Osteocyte (in vitro differentiated cells): Measurements from ENCODE around the gene PHOSPHO1. TPM values are rescaled to one million over a fixed set of nuclear protein-coding genes. Genes with fewer than 3 reads are reported as not detected.

Experiments
- DNase-seq: peaks from one replicate; pipeline ENCODE4 v3.0.0; 2021; ENCODE audit warnings: mixed read lengths; ENCODE audit not compliant: unreplicated experiment; ENCODE audit errors: extremely low spot score
- H3K27ac Mint-ChIP-seq: one replicate; pipeline ENCODE4 v1.8.0; 2021; ENCODE audit warnings: mild to moderate bottlenecking, mixed read lengths; ENCODE audit not compliant: unreplicated experiment
- H3K27me3 Mint-ChIP-seq: one replicate; pipeline ENCODE4 v1.8.0; 2021; ENCODE audit warnings: mixed read lengths; ENCODE audit not compliant: unreplicated experiment
- H3K36me3 Mint-ChIP-seq: one replicate; pipeline ENCODE4 v1.8.0; 2021; ENCODE audit warnings: mixed read lengths; ENCODE audit not compliant: unreplicated experiment
- H3K4me1 Mint-ChIP-seq: one replicate; pipeline ENCODE4 v1.8.0; 2021; ENCODE audit warnings: mixed read lengths; ENCODE audit not compliant: unreplicated experiment
- H3K4me3 Mint-ChIP-seq: one replicate; pipeline ENCODE4 v1.8.0; 2021; ENCODE audit warnings: mild to moderate bottlenecking, moderate library complexity, mixed read lengths; ENCODE audit not compliant: unreplicated experiment
- H3K9me3 Mint-ChIP-seq: one replicate; pipeline ENCODE4 v1.8.0; 2021; ENCODE audit warnings: mixed read lengths; ENCODE audit not compliant: unreplicated experiment
- CTCF ChIP-seq: fragments of 200-600 bp; sonication (generic); IDR thresholded peaks from 2 replicates; pipeline ENCODE4 v1.5.0; 2021; ENCODE audit warnings: antibody characterized with exemption, mild to moderate bottlenecking, moderate library complexity
- total RNA-seq: library from RNA; stranded (reverse); gene quantifications from 2 replicates; pipeline ENCODE4 v1.2.1, GENCODE V29; 2021

PHOSPHO1 gene
- total RNA-seq, 1 donor from 2014 or later: not detected

DNA sequence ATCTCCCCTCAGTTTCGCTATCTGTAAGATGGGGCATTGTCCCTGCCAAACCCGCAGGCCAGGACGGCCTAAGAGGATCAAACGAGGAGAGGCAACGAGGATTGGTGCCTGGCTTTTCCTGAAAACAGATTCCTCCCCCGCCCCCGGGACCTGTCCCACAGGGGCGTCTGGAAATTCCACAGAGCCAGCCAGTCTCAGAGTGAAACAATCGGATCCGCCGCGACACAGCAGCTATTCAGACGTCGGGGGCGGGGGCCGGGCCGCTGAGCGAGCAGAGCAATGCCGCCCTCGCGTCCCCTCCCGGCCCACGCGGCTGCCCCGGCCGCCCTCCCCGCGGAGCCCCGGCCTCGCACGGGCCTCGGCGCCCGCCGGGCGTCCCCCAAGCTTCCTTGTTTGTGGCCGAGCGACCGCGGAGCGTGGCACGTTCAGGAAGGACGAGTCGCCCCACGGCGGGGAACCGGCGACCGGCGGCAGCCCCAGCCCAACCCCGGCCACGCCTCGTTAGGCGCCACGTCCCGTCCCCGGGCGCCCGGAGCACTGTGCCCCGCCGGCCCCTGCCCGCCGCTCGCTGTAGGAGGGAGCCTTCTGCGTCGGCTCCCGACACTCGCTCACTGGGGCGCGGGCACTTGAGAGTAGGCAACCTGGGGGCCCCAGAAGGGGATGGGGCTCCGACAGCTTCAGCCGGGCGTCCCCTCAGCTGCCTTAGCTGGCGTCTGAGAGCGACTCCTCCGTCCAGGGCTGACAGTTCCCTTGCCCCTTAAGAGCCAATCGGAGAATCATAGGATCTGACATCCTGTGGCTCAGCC is 29.6 kb upstream of the PHOSPHO1 start:
- peaks cover 8% of the 10 kb centered on the region for H3K4me1 Mint-ChIP-seq
- no peaks in the 10 kb centered on the region for H3K36me3 Mint-ChIP-seq
- H3K27me3 Mint-ChIP-seq: peaks cover 2% of the 10 kb centered on the region
- no peak for TF ChIP-seq CTCF
- H3K9me3 Mint-ChIP-seq: no peaks in the 10 kb centered on the region
- H3K4me3 Mint-ChIP-seq: peak overlapping the region; percentile 77
- H3K27ac Mint-ChIP-seq: peak overlapping the region; percentile 69
- peak; percentile 86 for DNase-seq

- no peaks in the 10 kb centered on the region for H3K9me3 Mint-ChIP-seq
- peaks cover 8% of the 10 kb centered on the region for H3K4me1 Mint-ChIP-seq
- no peak for DNase-seq
- no peaks in the 10 kb centered on the region for H3K36me3 Mint-ChIP-seq
- no peak for TF ChIP-seq CTCF
- H3K27me3 Mint-ChIP-seq: peaks cover 2% of the 10 kb centered on the region
- peak overlapping the region; percentile 66 for H3K27ac Mint-ChIP-seq
- peak overlapping the region; percentile 74 for H3K4me3 Mint-ChIP-seq
Observed at GRCh38 chr17:49259663-49260010, 29.1 kb upstream of the PHOSPHO1 start.

DNA sequence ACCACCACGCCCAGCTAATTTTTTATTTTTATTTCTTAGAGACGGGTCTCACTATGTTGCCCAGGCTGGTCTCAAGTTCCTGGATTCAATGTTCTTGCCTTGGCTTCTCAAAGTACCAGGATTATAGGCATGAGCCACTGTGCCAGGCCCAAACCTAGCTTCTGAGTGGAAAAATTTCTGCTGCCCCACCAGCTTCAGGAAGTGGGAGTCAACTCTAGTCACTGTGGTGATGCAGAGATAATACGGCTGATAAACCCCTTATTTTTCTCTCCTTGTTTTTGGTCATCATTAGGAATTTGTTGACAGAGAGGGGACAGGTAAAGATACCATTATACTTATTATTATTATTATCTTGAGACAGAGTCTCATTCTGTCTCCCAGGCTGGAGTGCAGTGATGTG is 27.8 kb upstream of the PHOSPHO1 start:
- H3K27me3 Mint-ChIP-seq: peaks cover 2% of the 10 kb centered on the region
- peaks cover 8% of the 10 kb centered on the region for H3K4me1 Mint-ChIP-seq
- no peak overlapping the region for H3K27ac Mint-ChIP-seq
- H3K36me3 Mint-ChIP-seq: no peaks in the 10 kb centered on the region
- no peak for DNase-seq
- H3K4me3 Mint-ChIP-seq: no peak overlapping the region
- no peak for TF ChIP-seq CTCF
- H3K9me3 Mint-ChIP-seq: no peaks in the 10 kb centered on the region

DNA sequence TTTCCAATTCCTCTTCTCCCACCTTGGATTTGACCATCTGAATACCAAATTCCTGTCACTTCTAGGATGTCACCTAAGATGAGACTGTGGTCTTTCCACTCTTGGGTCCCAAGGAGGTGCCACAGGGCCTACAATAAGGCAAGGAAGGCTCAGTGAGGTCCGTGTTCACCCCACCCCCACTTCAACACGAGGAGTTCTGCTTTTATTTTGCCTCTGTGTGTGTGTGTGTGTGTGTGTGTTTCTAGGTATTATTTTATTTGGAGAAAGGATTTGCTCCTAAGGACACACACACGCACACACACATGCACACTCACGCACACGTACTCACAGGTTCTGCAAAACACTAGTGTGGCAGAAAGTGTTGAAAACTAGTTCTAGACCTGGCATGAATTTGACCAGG is 24.5 kb upstream of the PHOSPHO1 start:
- H3K36me3 Mint-ChIP-seq: no peaks in the 10 kb centered on the region
- H3K9me3 Mint-ChIP-seq: no peaks in the 10 kb centered on the region
- no peaks in the 10 kb centered on the region for H3K4me1 Mint-ChIP-seq
- H3K27ac Mint-ChIP-seq: no peak overlapping the region
- DNase-seq: no peak
- H3K27me3 Mint-ChIP-seq: peaks cover 2% of the 10 kb centered on the region
- TF ChIP-seq CTCF: no peak
- H3K4me3 Mint-ChIP-seq: no peak overlapping the region

GRCh38 chr17:49254066-49254465 is 23.5 kb upstream of the PHOSPHO1 start:
- Mint-ChIP-seq H3K4me3 (no peak overlapping the region), H3K36me3 (no peaks in the 10 kb centered on the region), H3K27me3 (peaks cover 2% of the 10 kb centered on the region), H3K9me3 (no peaks in the 10 kb centered on the region), H3K27ac (no peak overlapping the region), H3K4me1 (peaks cover 6% of the 10 kb centered on the region)
- DNase-seq: no peak
- no peak for TF ChIP-seq CTCF
